Mesenchymal stem cell (in vitro differentiated cells and primary cell): ENCODE measurements around the gene GTF2F2.

Experiments
- DNase-seq: peaks from one replicate; pipeline ENCODE4 v3.0.0-alpha.2; 2013
- H2AFZ ChIP-seq: one replicate; pipeline ENCODE4 v1.6.1; 2013; ENCODE audit warnings: low read depth, mild to moderate bottlenecking, control low read depth, inconsistent platforms, low read length, moderate library complexity
- H2AK5ac ChIP-seq: 2 replicates; pipeline ENCODE4 v1.6.1; 2013; ENCODE audit warnings: low read length, moderate library complexity, mild to moderate bottlenecking, inconsistent platforms; ENCODE audit not compliant: severe bottlenecking
- H2BK120ac ChIP-seq: one replicate; pipeline ENCODE4 v1.6.1; 2013; ENCODE audit warnings: low read depth, mild to moderate bottlenecking, inconsistent platforms, low read length, moderate library complexity
- H2BK12ac ChIP-seq, 2 experiments: one replicate each; pipeline ENCODE4 v1.6.1; 2013; ENCODE audit warnings: inconsistent platforms in 2 of 2, low read length in 2 of 2, mild to moderate bottlenecking in 2 of 2, moderate library complexity in 2 of 2, control low read depth in 1 of 2
- H2BK15ac ChIP-seq: one replicate; pipeline ENCODE4 v1.6.1; 2013; ENCODE audit warnings: mild to moderate bottlenecking, low read depth, inconsistent platforms; ENCODE audit not compliant: poor library complexity, severe bottlenecking
- H2BK5ac ChIP-seq: 2 replicates; pipeline ENCODE4 v1.6.1; 2013; ENCODE audit warnings: low read depth, mild to moderate bottlenecking, low read length, control low read depth, inconsistent platforms; ENCODE audit not compliant: poor library complexity, severe bottlenecking
- H3K14ac ChIP-seq, 2 experiments: one replicate each; pipeline ENCODE4 v1.6.1; 2013; ENCODE audit warnings: inconsistent platforms in 2 of 2, low read length in 2 of 2, control low read depth in 1 of 2, mild to moderate bottlenecking in 1 of 2, moderate library complexity in 1 of 2
- H3K18ac ChIP-seq, 2 experiments: one replicate each; pipeline ENCODE4 v1.6.1; 2013; ENCODE audit warnings: inconsistent platforms in 2 of 2, low read length in 2 of 2, control low read depth in 1 of 2, low read depth in 1 of 2, mild to moderate bottlenecking in 1 of 2
- H3K23ac ChIP-seq, 2 experiments: one replicate each; pipeline ENCODE4 v1.6.1; 2013; ENCODE audit warnings: inconsistent platforms in 2 of 2, low read length in 2 of 2, mild to moderate bottlenecking in 2 of 2, moderate library complexity in 2 of 2, control low read depth in 1 of 2
- H3K27ac ChIP-seq: 2 replicates; pipeline ENCODE4 v1.5.1; 2013; ENCODE audit warnings: mild to moderate bottlenecking, moderate library complexity, low read length, control low read depth, inconsistent platforms; ENCODE audit not compliant: poor library complexity, severe bottlenecking
- H3K27me3 ChIP-seq, 2 experiments: 2 replicates each; pipeline versions ENCODE4 v1.6.1 to v1.7.0; 2013; ENCODE audit warnings: low read length in 2 of 2, mild to moderate bottlenecking in 2 of 2, moderate library complexity in 2 of 2, control low read depth in 1 of 2, inconsistent platforms in 1 of 2; ENCODE audit not compliant: control insufficient read depth in 1 of 2, insufficient read depth in 1 of 2
- H3K36me3 ChIP-seq, 2 experiments: 2 replicates each; pipeline versions ENCODE4 v1.6.1 to v1.7.0; 2013; ENCODE audit warnings: low read length in 2 of 2, control low read depth in 1 of 2, inconsistent platforms in 1 of 2, low read depth in 1 of 2, mild to moderate bottlenecking in 1 of 2; ENCODE audit not compliant: insufficient read depth in 2 of 2, control insufficient read depth in 1 of 2
- H3K4ac ChIP-seq, 2 experiments: one replicate each; pipeline ENCODE4 v1.6.1; 2013; ENCODE audit warnings: inconsistent platforms in 2 of 2, low read length in 2 of 2, mild to moderate bottlenecking in 2 of 2, moderate library complexity in 2 of 2, control low read depth in 1 of 2, low read depth in 1 of 2
- H3K4me1 ChIP-seq: 2 replicates; pipeline ENCODE4 v1.6.1; 2013; ENCODE audit warnings: low read depth, low read length, control low read depth; ENCODE audit not compliant: control insufficient read depth, insufficient read depth
- H3K4me2 ChIP-seq: 2 replicates; pipeline ENCODE4 v1.6.1; 2013; ENCODE audit warnings: low read length, mild to moderate bottlenecking, inconsistent platforms; ENCODE audit not compliant: poor library complexity, severe bottlenecking
- H3K4me3 ChIP-seq, 2 experiments: 2 replicates each; pipeline versions ENCODE4 v1.5.1 to v1.7.0; 2013; ENCODE audit warnings: low read length in 2 of 2, mild to moderate bottlenecking in 2 of 2, control low read depth in 1 of 2, low read depth in 1 of 2; ENCODE audit not compliant: insufficient read depth in 1 of 2
- H3K79me1 ChIP-seq: replicated peaks from 2 replicates; pipeline ENCODE4 v1.6.1; 2013; ENCODE audit warnings: mild to moderate bottlenecking, control low read depth, low read length, inconsistent platforms; ENCODE audit not compliant: poor library complexity, severe bottlenecking
- H3K9ac ChIP-seq: 2 replicates; pipeline ENCODE4 v1.7.0; 2013; ENCODE audit warnings: mild to moderate bottlenecking, low read length, moderate library complexity
- H3K9me3 ChIP-seq: 2 replicates; pipeline ENCODE4 v1.7.0; 2013; ENCODE audit warnings: mild to moderate bottlenecking, low read length; ENCODE audit not compliant: control insufficient read depth
- H4K8ac ChIP-seq: one replicate; pipeline ENCODE4 v1.6.1; 2013; ENCODE audit warnings: inconsistent platforms, mild to moderate bottlenecking, low read length, moderate library complexity
- H4K91ac ChIP-seq: one replicate; pipeline ENCODE4 v1.6.1; 2013; ENCODE audit warnings: mild to moderate bottlenecking, low read length, inconsistent platforms
- WGBS: methylation state at CpG from one replicate; pipeline ENCODE4 v1.1.7; 2013; ENCODE audit warnings: mixed read lengths; 5-methylcytosine and 5-hydroxymethylcytosine counted together

Gene GTF2F2

DNA sequence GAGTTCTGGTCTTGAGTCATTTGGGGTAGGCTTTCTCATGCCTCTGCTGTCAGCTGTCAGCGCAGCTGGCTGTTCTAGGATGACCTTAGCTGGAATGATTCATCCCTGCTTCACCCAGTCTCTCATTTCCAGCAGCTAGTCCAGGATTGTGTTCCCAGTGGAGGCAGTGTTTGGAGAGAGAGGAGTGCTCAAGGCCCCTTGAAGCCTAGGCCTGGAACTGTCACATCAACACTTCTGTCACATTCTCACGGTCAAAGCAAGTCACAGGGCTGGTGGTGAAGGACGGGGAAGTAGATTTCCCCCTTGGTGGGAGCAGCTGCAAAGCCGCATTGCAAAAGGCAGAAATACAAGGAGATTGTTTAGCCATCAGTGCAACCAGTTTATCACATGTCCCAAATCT is 205.5 kb downstream of the GTF2F2 start:
- peak overlapping the region; percentile 9 for H3K9ac ChIP-seq
- no peak overlapping the region for H3K4ac ChIP-seq
- no peaks in the 10 kb centered on the region for H3K79me1 ChIP-seq
- no peak overlapping the region for H2AK5ac ChIP-seq
- peak overlapping the region; percentile 40 to 68 for H3K18ac ChIP-seq
- no peaks in the 10 kb centered on the region for H3K27me3 ChIP-seq
- H2BK15ac ChIP-seq = no peak overlapping the region
- no peak overlapping the region for H4K91ac ChIP-seq
- no peak overlapping the region for H3K4me2 ChIP-seq
- no peaks in the 10 kb centered on the region for H3K9me3 ChIP-seq
- peak; percentile 95 for DNase-seq
- no peak overlapping the region for H3K23ac ChIP-seq
- H2AFZ ChIP-seq = no peak overlapping the region
- peak overlapping the region; percentile 88 for H3K27ac ChIP-seq
- no peak overlapping the region for H4K8ac ChIP-seq
- H3K14ac ChIP-seq = no peak overlapping the region
- H3K36me3 ChIP-seq = no peaks in the 10 kb centered on the region
- no peak overlapping the region for H2BK5ac ChIP-seq
- H3K4me1 ChIP-seq = peaks cover 14% of the 10 kb centered on the region
- H2BK12ac ChIP-seq = no peak overlapping the region
- H2BK120ac ChIP-seq = no peak overlapping the region
- H3K4me3 ChIP-seq = no peak overlapping the region
- 29% methylated on average over 3 of the region's 4 CpGs for WGBS

GRCh38 chr13:45327253-45327955 is 207.1 kb downstream of the GTF2F2 start:
- no peak overlapping the region for H3K9ac ChIP-seq
- peak overlapping the region; percentile 52 for H4K91ac ChIP-seq
- H4K8ac ChIP-seq = no peak overlapping the region
- H3K9me3 ChIP-seq = no peaks in the 10 kb centered on the region
- H2AK5ac ChIP-seq = peak overlapping the region; percentile 91
- no peak for DNase-seq
- H2BK120ac ChIP-seq = no peak overlapping the region
- WGBS = over 99% methylated on average over 9 of the region's 9 CpGs
- no peak overlapping the region for H3K4ac ChIP-seq
- H3K4me1 ChIP-seq = peaks cover 12% of the 10 kb centered on the region
- H2BK15ac ChIP-seq = no peak overlapping the region
- no peak overlapping the region for H2BK5ac ChIP-seq
- H3K36me3 ChIP-seq = no peaks in the 10 kb centered on the region
- no peaks in the 10 kb centered on the region for H3K27me3 ChIP-seq
- H3K27ac ChIP-seq = no peak overlapping the region
- no peak overlapping the region for H3K23ac ChIP-seq
- no peak overlapping the region for H2BK12ac ChIP-seq
- no peak overlapping the region for H3K4me3 ChIP-seq
- H3K18ac ChIP-seq = no peak overlapping the region
- H2AFZ ChIP-seq = no peak overlapping the region
- no peak overlapping the region for H3K4me2 ChIP-seq
- no peaks in the 10 kb centered on the region for H3K79me1 ChIP-seq
- H3K14ac ChIP-seq = no peak overlapping the region

DNA sequence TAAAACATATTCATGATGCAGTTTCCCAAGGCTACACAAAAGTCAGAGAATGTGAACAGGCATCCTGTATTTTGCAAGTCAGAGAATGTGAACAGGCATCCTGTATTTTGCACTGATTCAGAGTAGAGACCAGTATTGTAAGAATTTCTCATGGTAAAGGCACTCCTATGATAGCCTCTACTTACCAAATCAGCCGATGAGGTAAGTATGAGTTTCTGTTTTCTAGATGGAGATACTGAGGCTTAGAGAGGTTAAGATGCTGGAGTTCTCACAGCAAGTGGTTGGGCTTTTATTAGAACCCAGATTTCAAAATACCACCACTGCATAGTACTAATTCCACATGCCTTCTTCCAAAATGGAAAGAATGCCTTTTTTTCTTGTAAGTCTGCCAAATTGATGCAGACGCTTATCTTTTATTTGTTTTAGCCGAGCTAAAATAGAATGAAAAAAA is 208.4 kb downstream of the GTF2F2 start:
- Histone ChIP-seq H3K27ac (peak overlapping the region; percentile 53), H3K4me1 (peaks cover 12% of the 10 kb centered on the region), H3K4ac (no peak overlapping the region), H3K9me3 (no peaks in the 10 kb centered on the region), H3K27me3 (no peaks in the 10 kb centered on the region), H3K36me3 (no peaks in the 10 kb centered on the region), H3K18ac (peak overlapping the region in 1 of 2 experiments; percentile 19), H2BK12ac (no peak overlapping the region), H2BK5ac (peak overlapping the region; percentile 60), H4K91ac (no peak overlapping the region), H4K8ac (no peak overlapping the region), H3K23ac (no peak overlapping the region), H3K9ac (no peak overlapping the region), H3K4me3 (no peak overlapping the region), H2AFZ (no peak overlapping the region), H3K79me1 (no peaks in the 10 kb centered on the region), H3K14ac (no peak overlapping the region), H3K4me2 (no peak overlapping the region), H2BK120ac (no peak overlapping the region), H2BK15ac (no peak overlapping the region), H2AK5ac (no peak overlapping the region)
- 66% methylated on average over 2 of the region's 3 CpGs for WGBS
- DNase-seq = peak; percentile 57

DNA sequence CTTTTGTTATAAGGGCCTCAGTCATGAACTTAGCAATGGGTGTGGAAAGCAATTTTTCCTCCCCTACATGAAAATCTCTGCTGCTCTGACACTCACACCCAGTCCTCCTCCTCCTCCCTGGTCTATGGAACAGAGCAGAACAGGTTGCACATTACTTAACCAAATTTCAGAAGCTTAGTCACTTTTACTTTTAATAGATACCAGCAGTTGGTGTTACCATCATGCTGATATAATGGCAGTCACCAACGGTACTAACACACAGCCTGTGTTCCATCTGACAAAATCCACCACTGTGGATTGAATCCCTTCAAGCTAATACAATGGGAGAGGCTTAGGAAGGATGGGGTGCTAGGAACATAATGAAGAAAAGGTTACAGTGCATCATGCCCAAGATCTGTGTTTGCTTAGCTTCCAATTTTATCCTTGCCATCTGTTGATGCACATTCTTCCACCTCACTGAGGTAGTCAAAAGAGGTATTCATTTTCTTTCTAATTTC is 210.9 kb downstream of the GTF2F2 start:
- H4K8ac ChIP-seq = no peak overlapping the region
- H3K4me1 ChIP-seq = peaks cover 12% of the 10 kb centered on the region
- 100% methylated on average over 1 of the region's 1 CpG for WGBS
- no peak overlapping the region for H3K4me3 ChIP-seq
- peaks cover 3% of the 10 kb centered on the region for H3K79me1 ChIP-seq
- H2AK5ac ChIP-seq = peak overlapping the region; percentile 83
- no peak overlapping the region for H4K91ac ChIP-seq
- no peak overlapping the region for H3K14ac ChIP-seq
- no peaks in the 10 kb centered on the region for H3K9me3 ChIP-seq
- H2BK5ac ChIP-seq = no peak overlapping the region
- H2AFZ ChIP-seq = no peak overlapping the region
- H2BK12ac ChIP-seq = peak overlapping the region in 1 of 2 experiments; percentile 96
- H3K18ac ChIP-seq = no peak overlapping the region
- H3K23ac ChIP-seq = no peak overlapping the region
- H3K36me3 ChIP-seq = peaks cover 9 to 22% of the 10 kb centered on the region in 2 experiments
- DNase-seq = no peak
- peak overlapping the region; percentile 39 for H3K27ac ChIP-seq
- H3K4ac ChIP-seq = no peak overlapping the region
- H2BK15ac ChIP-seq = no peak overlapping the region
- no peak overlapping the region for H3K4me2 ChIP-seq
- H2BK120ac ChIP-seq = no peak overlapping the region
- H3K27me3 ChIP-seq = no peaks in the 10 kb centered on the region
- peak overlapping the region; percentile 28 for H3K9ac ChIP-seq
